Heart left ventricle (tissue), 16 donors: ENCODE results near the gene MBD3L2B. TPM values are rescaled to one million over a fixed set of nuclear protein-coding genes. Genes with fewer than 3 reads are reported as not detected.

Source experiments
- ATAC-seq, 4 donors: fragments of 200-7000 bp; cut with Tn5 transposase; one replicate each; pipeline ENCODE4 v1.9.1; 2020 to 2022; ENCODE audit warnings: moderate library complexity in 4 of 4, mild to moderate bottlenecking in 3 of 4, moderate number of reproducible peaks in 1 of 4
- DNase-seq, 5 donors: peaks; one replicate each; pipeline ENCODE4 v3.0.0-alpha.2; 2020
- H3K27ac ChIP-seq, 12 donors: fragments of 200-600 bp; sonication (generic) in 4 of 12; one replicate each; pipeline versions ENCODE4 v1.5.0 to v1.8.0; 2016 to 2022; ENCODE audit warnings: mild to moderate bottlenecking in 2 of 12
- H3K27me3 ChIP-seq, 9 donors: fragments of 200-600 bp; sonication (generic) in 2 of 9; one replicate each; pipeline versions ENCODE4 v1.5.1 to v1.8.0; 2016 to 2022; ENCODE audit warnings: mild to moderate bottlenecking in 3 of 9
- H3K36me3 ChIP-seq, 9 donors: fragments of 200-600 bp; sonication (generic) in 2 of 9; one replicate each; pipeline versions ENCODE4 v1.5.0 to v1.8.0; 2018 to 2022; ENCODE audit warnings: mild to moderate bottlenecking in 2 of 9
- H3K4me1 ChIP-seq, 12 donors: fragments of 200-600 bp; sonication (generic) in 4 of 12; one replicate each; pipeline versions ENCODE4 v1.5.0 to v1.8.0; 2016 to 2022; ENCODE audit warnings: mild to moderate bottlenecking in 3 of 12
- H3K4me3 ChIP-seq, 12 donors: fragments of 200-600 bp; sonication (generic) in 4 of 12; one replicate each; pipeline versions ENCODE4 v1.5.0 to v1.8.0; 2017 to 2022; ENCODE audit warnings: mild to moderate bottlenecking in 9 of 12, moderate library complexity in 4 of 12
- H3K9me3 ChIP-seq, 12 donors: fragments of 200-600 bp; sonication (generic) in 4 of 12; one replicate each; pipeline versions ENCODE4 v1.5.0 to v1.8.0; 2016 to 2022; ENCODE audit warnings: mild to moderate bottlenecking in 1 of 12
- CTCF ChIP-seq, 12 donors: fragments of 200-600 bp; sonication (generic) in 4 of 12; IDR thresholded peaks; one replicate each; pipeline versions ENCODE4 v1.5.0 to v1.8.0; 2018 to 2022; ENCODE audit warnings: antibody characterized with exemption in 12 of 12, mild to moderate bottlenecking in 5 of 12
- POLR2A ChIP-seq, 2 donors: fragments of 450-650 bp; IDR thresholded peaks; one replicate each; pipeline ENCODE4 v1.6.1; 2017; ENCODE audit warnings: antibody characterized with exemption in 2 of 2, mild to moderate bottlenecking in 2 of 2, moderate library complexity in 2 of 2
- WGBS, 4 donors: extraction: QIAGEN DNeasy Blood & Tissue Kit in 2 of 4; methylation state at CpG; one replicate each; pipeline versions ENCODE4 v1.1.5 to v1.1.7; 2013 to 2018; 5-methylcytosine and 5-hydroxymethylcytosine counted together
- intact Hi-C, 10 donors: fragments of 100-400 bp; cut with DNase I; formaldehyde crosslinking; loops; one replicate each; pipeline versions ENCODE4 v1.11.1 to v1.14.2; 2022
- polyA plus RNA-seq, 2 donors: library from polyadenylated mRNA; stranded (reverse); fragments of 200-250 nt; gene quantifications; one replicate each; pipeline ENCODE4 v1.2.3, GENCODE V29; 2013
- total RNA-seq, 9 donors: library from RNA; depleted of rRNA in 2 of 9; stranded (reverse); fragments of >200 nt in 2 of 9; fragmentation: NEBNext Ultra II Directional in 3 of 9; extraction: Animal tissue kit (Norgen Biotek cat#: 25700) in 3 of 9; gene quantifications; one replicate each; pipeline versions ENCODE4 v1.1.0 to v1.2.4, GENCODE V29; 2016 to 2023
- donor health status: ischemic (EF 13 %, LVEDD 7.1; RV severe dilation, severe dysfunction).
- donor health status: healthy with polysubstance abuse.
- donor health status: DM: no; HTN: yes; CAD: no.
- donor health status: DM: no; HTN: no; CAD: no.
- donor health status: ischemic (EF 25% LVEDD 6.9; RV normal size, moderate dysfunction).
- donor health status: ischemic (EF 25% LVEDD 5.7; RV mildly dilated, moderate dysfunction).
- donor health status: healthy.
- donor health status: DM: yes; HTN: yes; CAD: no.
- donor health status: ischemic (EF 35%, LVEDD 5.7; RV mildly dilated, moderate dysfunction).
- donor health status: nonischemic (EF 11% LVEDD 7.7; RV severe dilation, severe dysfunction).
- donor health status: DM: yes; HTN: yes; CAD: no.
- donor health status: PGD.
- donor health status: ischemic (EF 29% LVEDD 5.4; RV normal size, mild dysfunction).
- donor health status: nonischemic (EF 23%, LVEDD 6.1; RV moderate dilation, normal function).

MBD3L2B gene
- total and polyA plus RNA-seq, 11 donors: not detected

GRCh38 chr19:6971366-6971765, 49.9 kb downstream of the MBD3L2B start:
- WGBS, 4 donors: 80 to 94% (median 88%) methylated on average over 1 of the region's 1 CpG
- intact Hi-C loops: no loop called here
- H3K27ac ChIP-seq: no peak overlapping the region
- H3K4me1 ChIP-seq: peaks cover 0 to 10% (median 0%) of the 10 kb centered on the region in 12 donors
- TF ChIP-seq CTCF (IDR thresholded peaks at IDR 0.05) (no peak), POLR2A (IDR thresholded peaks at IDR 0.05) (no peak)
- DNase-seq: no peak
- H3K4me3 ChIP-seq: no peak overlapping the region
- no peaks in the 10 kb centered on the region for H3K36me3 ChIP-seq
- H3K9me3 ChIP-seq: no peaks in the 10 kb centered on the region
- H3K27me3 ChIP-seq: peaks cover 0 to 22% (median 0%) of the 10 kb centered on the region in 9 donors
- no peak for ATAC-seq

GRCh38 chr19:6970443-6970842, 50.8 kb downstream of the MBD3L2B start:
- H3K27me3 ChIP-seq: peaks cover 0 to 25% (median 0%) of the 10 kb centered on the region in 9 donors
- peaks cover 0 to 10% (median 0%) of the 10 kb centered on the region in 12 donors for H3K4me1 ChIP-seq
- no peak for ATAC-seq
- DNase-seq: no peak
- intact Hi-C loops: no loop called here
- no peak overlapping the region for H3K4me3 ChIP-seq
- no peak for TF ChIP-seq CTCF (IDR thresholded peaks at IDR 0.05)
- H3K36me3 ChIP-seq: no peaks in the 10 kb centered on the region
- no peaks in the 10 kb centered on the region for H3K9me3 ChIP-seq
- H3K27ac ChIP-seq: peak overlapping the region in 1 of 12 donors; percentile 44
- 80 to 89% (median 84%) methylated on average over 5 of the region's 5 CpGs for WGBS, 4 donors

- TF ChIP-seq POLR2A (IDR thresholded peaks at IDR 0.05) (no peak), CTCF (IDR thresholded peaks at IDR 0.05) (no peak)
- Histone ChIP-seq H3K36me3 (no peaks in the 10 kb centered on the region), H3K4me3 (no peak overlapping the region), H3K4me1 (peaks cover 0 to 10% (median 0%) of the 10 kb centered on the region in 12 donors), H3K27me3 (peaks cover 0 to 27% (median 0%) of the 10 kb centered on the region in 9 donors), H3K27ac (peak overlapping the region in 1 of 12 donors; percentile 44), H3K9me3 (no peaks in the 10 kb centered on the region)
- intact Hi-C loops: no loop called here
- DNase-seq (no peak), ATAC-seq (no peak)
- 54 to 61% (median 60%) methylated on average over 2 of the region's 2 CpGs for WGBS, 4 donors
Measured at GRCh38 chr19:6970021-6970420, 51.2 kb downstream of the MBD3L2B start.

GRCh38 chr19:6969490-6969889, 51.7 kb downstream of the MBD3L2B start:
- TF ChIP-seq POLR2A (IDR thresholded peaks at IDR 0.05): no peak
- H3K9me3 ChIP-seq: no peaks in the 10 kb centered on the region
- intact Hi-C loops: no loop called here
- H3K4me1 ChIP-seq: peaks cover 0 to 10% (median 0%) of the 10 kb centered on the region in 12 donors
- no peak overlapping the region for H3K4me3 ChIP-seq
- peaks cover 0 to 25% (median 0%) of the 10 kb centered on the region in 9 donors for H3K27me3 ChIP-seq
- DNase-seq (no peak), ATAC-seq (no peak)
- peak overlapping the region in 1 of 12 donors; percentile 44 for H3K27ac ChIP-seq
- 59 to 80% (median 71%) methylated on average over 2 of the region's 2 CpGs for WGBS, 4 donors
- H3K36me3 ChIP-seq: no peaks in the 10 kb centered on the region

Other genes with a start within 250 kb of the MBD3L2B start
- 10 to 100 TPM in 1 of 9 donors, 1 to 10 TPM in 5, under 1 TPM in 3; 0.69 to 25.6 (median 1.7) TPM for gene VAV1, start 248.7 kb downstream of the MBD3L2B start, total RNA-seq
- 1 to 10 TPM in 1 of 2 donors, under 1 TPM in 1; 0.91 to 1.2 TPM for gene VAV1, start 248.7 kb downstream of the MBD3L2B start, polyA plus RNA-seq
- 1 to 10 TPM in 2 of 9 donors, under 1 TPM in 2, not detected in 5; 0.18 to 6.4 (median 0.97) TPM for gene ADGRE1, start 133.9 kb downstream of the MBD3L2B start, total RNA-seq
- under 1 TPM in 1 of 2 donors, not detected in 1; 0.12 TPM for gene ADGRE1, start 133.9 kb downstream of the MBD3L2B start, polyA plus RNA-seq
- not detected for gene MBD3L5, start 9.1 kb upstream of the MBD3L2B start, total RNA-seq
- gene MBD3L5, start 9.1 kb upstream of the MBD3L2B start, polyA plus RNA-seq: not detected
- gene MBD3L4, start 18.7 kb upstream of the MBD3L2B start, total RNA-seq: not detected
- gene MBD3L4, start 18.7 kb upstream of the MBD3L2B start, polyA plus RNA-seq: not detected
- not detected for gene MBD3L2, start 27.9 kb upstream of the MBD3L2B start, total RNA-seq
- gene MBD3L2, start 27.9 kb upstream of the MBD3L2B start, polyA plus RNA-seq: not detected
- gene MBD3L3, start 37.2 kb upstream of the MBD3L2B start, total RNA-seq: not detected
- not detected for gene MBD3L3, start 37.2 kb upstream of the MBD3L2B start, polyA plus RNA-seq
- 1 to 10 TPM; 3.1 to 7.1 (median 3.9) TPM for gene ZNF557, start 48.3 kb upstream of the MBD3L2B start, total RNA-seq
- gene ZNF557, start 48.3 kb upstream of the MBD3L2B start, polyA plus RNA-seq: 1 to 10 TPM; 1.9 to 2.0 TPM